Esophagus squamous epithelium (tissue), 4 donors: Measurements from ENCODE around the gene ABHD15.

Experiments
- CTCF ChIP-seq, 6 experiments: fragments of 450-650 bp in 4 of 6; fragments of 200-600 bp in 2 of 6; sonication (generic) in 2 of 6; IDR thresholded peaks; one replicate each; pipeline ENCODE4 v1.5.1; 2016 to 2019; ENCODE audit warnings: antibody characterized with exemption in 6 of 6, mild to moderate bottlenecking in 4 of 6, moderate library complexity in 4 of 6
- POLR2A ChIP-seq, 4 donors: fragments of 450-650 bp; IDR thresholded peaks; one replicate each; pipeline ENCODE4 v1.6.1; 2017; ENCODE audit warnings: antibody characterized with exemption in 4 of 4, mild to moderate bottlenecking in 4 of 4, moderate library complexity in 3 of 4

GRCh38 chr17:29555840-29556239, 11.0 kb downstream of the ABHD15 start:
- TF ChIP-seq CTCF (IDR thresholded peaks at IDR 0.05) (no peak), POLR2A (IDR thresholded peaks at IDR 0.05) (no peak)
